ENCODE data around the gene ITGA4.

GRCh38 chr2:181467966-181468707, 11.0 kb downstream of the ITGA4 start:
- TF ChIP-seq ZNF598 (CRISPR knock-in tag; IDR thresholded peaks at IDR 0.05; ENCODE audit: borderline replicate concordance) (no peak), BRD4 (CRISPR knock-in tag; IDR thresholded peaks at IDR 0.05) (no peak), POLR2A (IDR thresholded peaks at IDR 0.05; ENCODE audit: insufficient read depth in 1 of 2, low read depth in 2 of 2, low read length in 2 of 2) (no peak), ZNF790 (CRISPR knock-in tag; IDR thresholded peaks at IDR 0.05; ENCODE audit: borderline replicate concordance) (no peak), ZNF761 (CRISPR knock-in tag; conservative IDR thresholded peaks at IDR 0.05) (no peak), EZH2 (conservative IDR thresholded peaks at IDR 0.05; ENCODE audit: low read depth, low read length) (no peak), HOXA9 (CRISPR knock-in tag; IDR thresholded peaks at IDR 0.05; ENCODE audit: borderline replicate concordance) (no peak), FOXA1 (IDR thresholded peaks at IDR 0.05) (no peak), FOXA1 (CRISPR knock-in tag; IDR thresholded peaks at IDR 0.05) (no peak), E2F1 (CRISPR knock-in tag; IDR thresholded peaks at IDR 0.05) (no peak), ZNF20 (CRISPR knock-in tag; IDR thresholded peaks at IDR 0.05) (no peak), DMTF1 (CRISPR knock-in tag; IDR thresholded peaks at IDR 0.05) (no peak), DPF2 (CRISPR knock-in tag; IDR thresholded peaks at IDR 0.05; ENCODE audit: borderline replicate concordance, low read depth) (no peak), U2AF2 (IDR thresholded peaks at IDR 0.05; ENCODE audit: low read depth, low read length) (no peak), POLR2AphosphoS2 (IDR thresholded peaks at IDR 0.05; ENCODE audit: low read depth, low read length) (no peak)

All from HepG2 (cell line).